Left lobe of liver (tissue), 2 donors: Measurements from ENCODE around the gene PCDHB8. TPM values are rescaled to one million over a fixed set of nuclear protein-coding genes. Genes with fewer than 3 reads are reported as not detected.
"Not testable (repeated sequence)": the region's sequence is repeated elsewhere in the genome, so short reads cannot be mapped to it uniquely, and the experiment has no call there.

Experiments
- ATAC-seq: fragments of 200-7000 bp; cut with Tn5 transposase; one replicate; pipeline ENCODE4 v1.9.1; 2020; ENCODE audit warnings: mild to moderate bottlenecking, moderate library complexity
- DNase-seq: peaks from one replicate; pipeline ENCODE4 v3.0.0-alpha.2; 2020; ENCODE audit warnings: low spot score
- total RNA-seq: library from RNA; stranded (reverse); gene quantifications from one replicate; pipeline ENCODE4 v1.2.1, GENCODE V29; 2021
- donor health status: DM: no; HTN: no; CAD: no; lungs with moderate emphysema.
- donor health status: DM: no; HTN: yes; CAD: no.

The PCDHB8 gene
- total RNA-seq, 1 donor from 2014 or later, result not detected

DNA sequence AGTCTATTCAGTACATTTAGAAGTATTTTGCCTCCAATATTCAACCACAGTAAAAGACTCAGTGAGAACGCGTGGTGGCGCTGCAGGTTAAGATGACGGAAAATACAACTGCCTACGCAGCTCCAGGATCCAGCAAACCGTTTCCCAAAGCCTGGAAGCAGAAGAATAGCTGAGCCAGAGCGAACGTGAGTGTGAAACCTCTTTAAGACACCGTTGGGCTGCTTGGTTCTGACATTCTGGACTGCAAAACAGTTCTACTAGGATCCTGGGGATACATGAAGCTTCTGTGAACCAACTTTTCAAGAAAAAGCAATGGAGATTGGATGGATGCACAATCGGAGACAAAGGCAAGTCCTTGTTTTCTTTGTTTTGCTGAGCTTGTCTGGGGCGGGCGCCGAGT is 4.7 kb downstream of the PCDHB8 start, which contains the start of gene PCDHB16:
TSS of gene PCDHB16 (plus strand) at position 140 of the 400 bp plus-strand sequence. CDS start at position 313, 173 bp downstream.
- no peak for ATAC-seq
- DNase-seq, result no peak

DNA sequence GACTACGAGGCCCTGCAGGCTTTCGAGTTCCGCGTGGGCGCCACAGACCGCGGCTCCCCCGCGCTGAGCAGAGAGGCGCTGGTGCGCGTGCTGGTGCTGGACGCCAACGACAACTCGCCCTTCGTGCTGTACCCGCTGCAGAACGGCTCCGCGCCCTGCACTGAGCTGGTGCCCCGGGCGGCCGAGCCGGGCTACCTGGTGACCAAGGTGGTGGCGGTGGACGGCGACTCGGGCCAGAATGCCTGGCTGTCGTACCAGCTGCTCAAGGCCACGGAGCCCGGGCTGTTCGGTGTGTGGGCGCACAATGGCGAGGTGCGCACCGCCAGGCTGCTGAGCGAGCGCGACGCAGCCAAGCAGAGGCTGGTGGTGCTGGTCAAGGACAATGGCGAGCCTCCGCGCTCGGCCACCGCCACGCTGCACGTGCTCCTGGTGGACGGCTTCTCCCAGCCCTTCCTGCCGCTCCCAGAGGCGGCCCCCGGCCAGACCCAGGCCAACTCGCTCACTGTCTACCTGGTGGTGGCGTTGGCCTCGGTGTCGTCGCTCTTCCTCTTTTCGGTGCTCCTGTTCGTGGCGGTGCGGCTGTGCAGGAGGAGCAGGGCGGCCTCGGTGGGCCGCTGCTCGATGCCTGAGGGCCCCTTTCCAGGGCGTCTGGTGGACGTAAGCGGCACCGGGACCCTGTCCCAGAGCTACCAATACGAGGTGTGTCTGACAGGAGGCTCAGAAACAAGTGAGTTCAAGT is 6.7 kb downstream of the PCDHB8 start:
- DNase-seq, ATAC-seq: not testable (repeated sequence)

DNA sequence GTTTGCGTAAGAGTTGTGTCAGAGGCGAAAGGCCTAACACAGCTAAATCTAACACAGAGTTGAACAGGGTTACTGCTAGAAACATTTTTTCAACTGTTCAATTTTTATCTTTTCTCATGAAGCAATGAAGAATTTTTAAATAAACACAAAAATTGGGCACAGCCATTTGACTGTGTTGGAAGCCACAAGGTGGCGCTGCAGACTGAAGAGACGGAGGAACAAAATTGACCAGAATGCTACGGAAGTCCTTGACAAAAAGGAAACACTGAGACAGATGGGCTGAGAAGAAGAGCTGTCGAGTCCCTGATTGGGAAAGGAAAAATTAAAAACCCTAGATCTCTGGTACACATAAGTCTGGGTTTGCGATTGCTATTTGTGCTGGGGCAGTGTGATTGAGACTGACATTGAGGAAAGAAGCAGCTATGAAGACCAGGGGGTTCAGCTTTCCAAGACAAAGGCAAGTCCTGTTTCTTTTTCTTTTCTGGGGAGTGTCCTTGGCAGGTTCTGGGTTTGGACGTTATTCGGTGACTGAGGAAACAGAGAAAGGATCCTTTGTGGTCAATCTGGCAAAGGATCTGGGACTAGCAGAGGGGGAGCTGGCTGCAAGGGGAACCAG is 9.4 kb downstream of the PCDHB8 start, which contains the start of gene PCDHB9:
TSS of gene PCDHB9 (plus strand) at position 265 of the 616 bp plus-strand sequence. CDS start at position 423, 158 bp downstream.
- DNase-seq (no peak), ATAC-seq (no peak)

DNA sequence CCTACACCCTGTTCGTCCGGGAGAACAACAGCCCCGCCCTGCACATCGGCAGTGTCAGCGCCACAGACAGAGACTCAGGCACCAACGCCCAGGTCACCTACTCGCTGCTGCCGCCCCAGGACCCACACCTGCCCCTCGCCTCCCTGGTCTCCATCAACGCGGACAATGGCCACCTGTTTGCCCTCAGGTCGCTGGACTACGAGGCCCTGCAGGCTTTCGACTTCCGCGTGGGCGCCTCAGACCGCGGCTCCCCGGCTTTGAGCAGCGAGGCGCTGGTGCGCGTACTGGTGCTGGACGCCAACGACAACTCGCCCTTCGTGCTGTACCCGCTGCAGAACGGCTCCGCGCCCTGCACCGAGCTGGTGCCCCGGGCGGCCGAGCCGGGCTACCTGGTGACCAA is 11.1 kb downstream of the PCDHB8 start:
- not testable (repeated sequence) for DNase-seq, ATAC-seq

DNA sequence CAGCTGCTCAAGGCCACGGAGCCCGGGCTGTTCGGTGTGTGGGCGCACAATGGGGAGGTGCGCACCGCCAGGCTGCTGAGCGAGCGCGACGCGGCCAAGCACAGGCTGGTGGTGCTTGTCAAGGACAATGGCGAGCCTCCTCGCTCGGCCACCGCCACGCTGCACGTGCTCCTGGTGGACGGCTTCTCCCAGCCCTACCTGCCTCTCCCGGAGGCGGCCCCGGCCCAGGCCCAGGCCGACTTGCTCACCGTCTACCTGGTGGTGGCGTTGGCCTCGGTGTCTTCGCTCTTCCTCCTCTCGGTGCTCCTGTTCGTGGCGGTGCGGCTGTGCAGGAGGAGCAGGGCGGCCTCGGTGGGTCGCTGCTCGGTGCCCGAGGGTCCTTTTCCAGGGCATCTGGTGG is 11.5 kb downstream of the PCDHB8 start:
- not testable (repeated sequence) for ATAC-seq

DNA sequence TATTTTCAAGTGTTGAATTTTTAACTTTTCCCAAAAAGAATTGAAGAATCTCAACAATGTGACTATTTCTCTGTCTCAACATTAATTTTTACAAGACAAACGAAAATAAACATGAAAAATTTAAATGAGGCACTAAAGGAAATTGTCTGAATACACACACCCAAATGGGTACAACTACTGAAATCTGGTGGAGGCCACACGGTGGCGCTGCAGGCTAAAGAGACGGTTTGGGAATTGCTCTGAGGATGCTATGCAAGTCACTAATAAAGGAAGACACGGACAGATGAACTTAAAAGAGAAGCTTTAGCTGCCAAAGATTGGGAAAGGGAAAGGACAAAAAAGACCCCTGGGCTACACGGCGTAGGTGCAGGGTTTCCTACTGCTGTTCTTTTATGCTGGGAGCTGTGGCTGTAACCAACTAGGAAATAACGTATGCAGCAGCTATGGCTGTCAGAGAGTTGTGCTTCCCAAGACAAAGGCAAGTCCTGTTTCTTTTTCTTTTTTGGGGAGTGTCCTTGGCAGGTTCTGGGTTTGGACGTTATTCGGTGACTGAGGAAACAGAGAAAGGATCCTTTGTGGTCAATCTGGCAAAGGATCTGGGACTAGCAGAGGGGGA is 14.6 kb downstream of the PCDHB8 start, which contains the start of gene PCDHB10:
TSS of gene PCDHB10 (plus strand) at position 244 of the 616 bp plus-strand sequence. CDS start at position 444, 200 bp downstream.
- DNase-seq (no peak), ATAC-seq (no peak)

More for the DNA sequence above, 11.5 kb downstream of the PCDHB8 start:
- DNase-seq, result not testable (repeated sequence)

DNA sequence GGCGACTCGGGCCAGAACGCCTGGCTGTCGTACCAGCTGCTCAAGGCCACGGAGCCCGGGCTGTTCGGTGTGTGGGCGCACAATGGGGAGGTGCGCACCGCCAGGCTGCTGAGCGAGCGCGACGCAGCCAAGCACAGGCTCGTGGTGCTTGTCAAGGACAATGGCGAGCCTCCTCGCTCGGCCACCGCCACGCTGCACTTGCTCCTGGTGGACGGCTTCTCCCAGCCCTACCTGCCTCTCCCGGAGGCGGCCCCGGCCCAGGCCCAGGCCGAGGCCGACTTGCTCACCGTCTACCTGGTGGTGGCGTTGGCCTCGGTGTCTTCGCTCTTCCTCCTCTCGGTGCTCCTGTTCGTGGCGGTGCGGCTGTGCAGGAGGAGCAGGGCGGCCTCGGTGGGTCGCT is 16.7 kb downstream of the PCDHB8 start:
- ATAC-seq, DNase-seq: not testable (repeated sequence)

DNA sequence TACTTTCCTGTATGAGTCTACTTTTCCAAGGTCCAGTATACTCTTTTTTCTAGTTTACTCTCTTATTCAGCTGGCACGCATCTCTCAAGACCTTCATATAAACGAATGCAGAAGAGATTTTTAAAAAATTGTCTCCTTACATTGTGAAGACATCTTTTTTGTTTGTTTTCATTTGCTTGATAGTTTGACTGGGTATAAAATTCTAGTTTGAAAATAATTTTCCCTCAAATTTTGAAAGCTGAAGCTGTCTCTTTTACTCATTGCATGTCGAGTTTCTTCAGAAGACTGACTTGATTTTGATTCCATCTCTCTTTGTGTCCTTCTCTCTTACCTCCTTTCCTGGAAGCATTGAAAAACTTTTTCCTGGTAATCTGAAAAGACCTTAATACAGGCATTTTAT is 18.8 kb downstream of the PCDHB8 start:
- no peak for ATAC-seq
- DNase-seq, result no peak

DNA sequence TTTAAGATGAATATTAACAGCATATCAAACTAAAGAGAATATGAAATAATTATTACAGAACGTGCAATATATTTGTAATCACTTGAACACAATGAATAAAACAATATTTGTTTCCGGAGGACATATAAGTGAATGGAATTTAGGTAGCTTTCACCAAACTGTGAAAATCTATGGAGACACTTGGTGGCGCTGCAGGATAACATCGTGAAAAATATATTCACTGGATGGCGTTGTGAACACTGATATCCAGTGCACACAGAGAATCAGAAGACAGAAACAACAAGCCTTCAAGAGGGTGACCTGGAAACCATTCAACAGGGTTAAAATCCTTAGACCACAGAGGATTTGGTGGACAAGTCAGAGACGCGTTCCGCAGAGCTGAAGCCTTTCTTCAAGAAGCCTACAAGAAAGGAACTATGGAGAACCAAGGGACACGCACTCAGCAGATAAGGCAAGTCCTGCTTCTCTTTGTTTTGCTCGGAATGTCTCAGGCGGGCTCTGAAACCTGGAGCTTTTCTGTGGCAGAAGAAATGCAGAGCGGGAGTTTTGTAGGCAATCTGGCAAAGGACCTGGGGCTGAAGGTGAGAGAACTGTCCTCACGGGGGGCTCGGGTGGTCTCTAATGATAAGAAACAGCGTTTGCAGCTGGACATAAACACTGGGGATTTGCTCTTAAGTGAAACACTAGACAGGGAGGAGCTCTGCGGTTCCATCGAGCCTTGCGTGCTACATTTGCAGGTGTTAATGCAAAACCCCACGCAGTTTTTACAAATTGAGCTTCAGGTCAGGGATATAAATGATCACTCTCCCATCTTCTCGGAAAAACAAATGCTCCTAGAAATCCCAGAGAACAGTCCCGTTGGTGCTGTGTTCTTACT is 22.0 kb downstream of the PCDHB8 start, which contains the start of gene PCDHB11:
TSS of gene PCDHB11 (plus strand) at position 269 of the 877 bp plus-strand sequence. CDS start at position 417, 148 bp downstream.
- ATAC-seq (no peak), DNase-seq (no peak)

DNA sequence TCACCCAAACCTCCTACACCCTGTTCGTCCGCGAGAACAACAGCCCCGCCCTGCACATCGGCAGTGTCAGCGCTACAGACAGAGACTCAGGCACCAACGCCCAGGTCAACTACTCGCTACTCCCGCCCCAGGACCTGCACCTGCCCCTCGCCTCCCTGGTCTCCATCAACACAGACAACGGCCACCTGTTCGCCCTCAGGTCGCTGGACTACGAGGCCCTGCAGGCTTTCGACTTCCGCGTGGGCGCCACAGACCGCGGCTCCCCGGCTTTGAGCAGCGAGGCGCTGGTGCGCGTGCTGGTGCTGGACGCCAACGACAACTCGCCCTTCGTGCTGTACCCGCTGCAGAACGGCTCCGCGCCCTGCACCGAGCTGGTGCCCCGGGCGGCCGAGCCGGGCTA is 23.5 kb downstream of the PCDHB8 start:
- not testable (repeated sequence) for DNase-seq

DNA sequence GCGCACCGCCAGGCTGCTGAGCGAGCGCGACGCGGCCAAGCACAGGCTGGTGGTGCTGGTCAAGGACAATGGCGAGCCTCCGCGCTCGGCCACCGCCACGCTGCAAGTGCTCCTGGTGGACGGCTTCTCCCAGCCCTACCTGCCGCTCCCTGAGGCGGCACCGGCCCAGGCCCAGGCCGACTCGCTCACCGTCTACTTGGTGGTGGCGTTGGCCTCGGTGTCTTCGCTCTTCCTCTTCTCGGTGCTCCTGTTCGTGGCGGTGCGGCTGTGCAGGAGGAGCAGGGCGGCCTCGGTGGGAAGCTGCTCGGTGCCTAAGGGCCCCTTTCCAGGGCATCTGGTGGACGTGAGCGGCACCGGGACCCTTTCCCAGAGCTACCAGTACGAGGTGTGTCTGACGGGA is 24.1 kb downstream of the PCDHB8 start:
- DNase-seq, result not testable (repeated sequence)

More for the DNA sequence above, 23.5 kb downstream of the PCDHB8 start:
- ATAC-seq, result not testable (repeated sequence)

DNA sequence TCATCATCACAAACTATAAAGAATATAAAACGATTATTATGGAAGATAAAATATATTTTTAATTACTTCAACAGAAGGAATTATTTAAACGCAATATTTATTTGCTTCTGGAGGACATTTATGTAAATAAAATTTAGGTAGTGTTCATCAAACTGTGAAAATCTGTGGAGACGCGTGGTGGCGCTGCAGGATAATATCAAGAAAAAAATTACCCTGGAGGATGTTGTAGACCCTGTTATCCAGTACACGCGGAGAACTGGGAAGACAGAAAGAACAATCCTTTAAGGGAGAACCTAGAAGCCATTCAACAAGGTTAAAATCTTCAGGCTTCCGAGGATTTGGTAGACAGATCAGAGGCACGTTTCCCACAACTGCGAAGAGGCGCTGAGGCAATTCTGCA is 30.9 kb downstream of the PCDHB8 start, which contains the start of gene PCDHB12:
TSS of gene PCDHB12 (plus strand) at position 242 of the 400 bp plus-strand sequence. CDS start 189 bp downstream, outside the sequence.
- DNase-seq (no peak), ATAC-seq (no peak)

More for the DNA sequence above, 24.1 kb downstream of the PCDHB8 start:
- not testable (repeated sequence) for ATAC-seq

DNA sequence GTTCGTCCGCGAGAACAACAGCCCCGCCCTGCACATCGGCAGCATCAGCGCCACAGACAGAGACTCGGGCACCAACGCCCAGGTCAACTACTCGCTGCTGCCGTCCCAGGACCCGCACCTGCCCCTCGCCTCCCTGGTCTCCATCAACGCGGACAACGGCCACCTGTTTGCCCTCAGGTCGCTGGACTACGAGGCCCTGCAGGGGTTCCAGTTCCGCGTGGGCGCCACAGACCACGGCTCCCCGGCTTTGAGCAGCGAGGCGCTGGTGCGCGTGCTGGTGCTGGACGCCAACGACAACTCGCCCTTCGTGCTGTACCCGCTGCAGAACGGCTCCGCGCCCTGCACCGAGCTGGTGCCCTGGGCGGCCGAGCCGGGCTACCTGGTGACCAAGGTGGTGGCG is 32.7 kb downstream of the PCDHB8 start:
- not testable (repeated sequence) for DNase-seq

DNA sequence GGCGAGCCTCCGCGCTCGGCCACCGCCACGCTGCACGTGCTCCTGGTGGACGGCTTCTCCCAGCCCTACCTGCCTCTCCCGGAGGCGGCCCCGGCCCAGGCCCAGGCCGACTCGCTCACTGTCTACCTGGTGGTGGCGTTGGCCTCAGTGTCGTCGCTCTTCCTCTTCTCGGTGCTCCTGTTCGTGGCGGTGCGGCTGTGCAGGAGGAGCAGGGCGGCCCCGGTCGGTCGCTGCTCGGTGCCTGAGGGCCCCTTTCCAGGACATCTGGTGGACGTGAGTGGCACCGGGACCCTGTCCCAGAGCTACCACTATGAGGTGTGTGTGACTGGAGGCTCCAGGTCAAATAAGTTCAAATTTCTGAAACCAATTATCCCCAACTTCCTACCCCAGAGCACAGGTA is 33.3 kb downstream of the PCDHB8 start:
- ATAC-seq, DNase-seq: not testable (repeated sequence)

More for the DNA sequence above, 32.7 kb downstream of the PCDHB8 start:
- not testable (repeated sequence) for ATAC-seq

DNA sequence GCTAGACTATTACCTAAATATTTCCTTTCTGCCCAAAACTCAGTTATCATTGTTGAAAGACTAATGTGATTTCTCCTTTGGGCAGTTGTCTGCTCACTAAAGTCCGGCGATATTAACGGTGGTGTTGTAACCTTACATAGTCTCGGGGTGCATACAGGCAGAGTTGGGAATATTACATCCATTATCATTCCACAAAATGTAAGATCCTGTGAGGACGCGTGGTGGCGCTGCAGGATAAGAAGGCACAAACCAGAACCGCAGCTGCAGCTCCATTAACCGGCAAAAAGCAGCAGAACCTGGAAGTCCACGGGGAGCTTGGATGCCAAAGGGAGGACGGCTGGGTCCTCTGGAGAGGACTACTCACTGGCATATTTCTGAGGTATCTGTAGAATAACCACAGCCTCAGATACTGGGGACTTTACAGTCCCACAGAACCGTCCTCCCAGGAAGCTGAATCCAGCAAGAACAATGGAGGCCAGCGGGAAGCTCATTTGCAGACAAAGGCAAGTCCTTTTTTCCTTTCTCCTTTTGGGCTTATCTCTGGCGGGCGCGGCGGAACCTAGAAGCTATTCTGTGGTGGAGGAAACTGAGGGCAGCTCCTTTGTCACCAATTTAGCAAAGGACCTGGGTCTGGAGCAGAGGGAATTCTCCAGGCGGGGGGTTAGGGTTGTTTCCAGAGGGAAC is 36.2 kb downstream of the PCDHB8 start, which contains the start of gene PCDHB13:
TSS of gene PCDHB13 (plus strand) at position 264 of the 684 bp plus-strand sequence. CDS start at position 469, 205 bp downstream.
- ATAC-seq, result peak; percentile 70
- not testable (repeated sequence) for DNase-seq

DNA sequence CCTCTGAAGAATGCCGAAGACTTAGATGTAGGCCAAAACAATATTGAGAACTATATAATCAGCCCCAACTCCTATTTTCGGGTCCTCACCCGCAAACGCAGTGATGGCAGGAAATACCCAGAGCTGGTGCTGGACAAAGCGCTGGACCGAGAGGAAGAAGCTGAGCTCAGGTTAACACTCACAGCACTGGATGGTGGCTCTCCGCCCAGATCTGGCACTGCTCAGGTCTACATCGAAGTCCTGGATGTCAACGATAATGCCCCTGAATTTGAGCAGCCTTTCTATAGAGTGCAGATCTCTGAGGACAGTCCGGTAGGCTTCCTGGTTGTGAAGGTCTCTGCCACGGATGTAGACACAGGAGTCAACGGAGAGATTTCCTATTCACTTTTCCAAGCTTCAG is 37.0 kb downstream of the PCDHB8 start:
- not testable (repeated sequence) for ATAC-seq

DNA sequence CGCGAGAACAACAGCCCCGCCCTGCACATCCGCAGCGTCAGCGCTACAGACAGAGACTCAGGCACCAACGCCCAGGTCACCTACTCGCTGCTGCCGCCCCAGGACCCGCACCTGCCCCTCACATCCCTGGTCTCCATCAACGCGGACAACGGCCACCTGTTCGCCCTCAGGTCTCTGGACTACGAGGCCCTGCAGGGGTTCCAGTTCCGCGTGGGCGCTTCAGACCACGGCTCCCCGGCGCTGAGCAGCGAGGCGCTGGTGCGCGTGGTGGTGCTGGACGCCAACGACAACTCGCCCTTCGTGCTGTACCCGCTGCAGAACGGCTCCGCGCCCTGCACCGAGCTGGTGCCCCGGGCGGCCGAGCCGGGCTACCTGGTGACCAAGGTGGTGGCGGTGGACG is 37.9 kb downstream of the PCDHB8 start:
- DNase-seq, ATAC-seq: not testable (repeated sequence)

More for the DNA sequence above, 37.0 kb downstream of the PCDHB8 start:
- not testable (repeated sequence) for DNase-seq

DNA sequence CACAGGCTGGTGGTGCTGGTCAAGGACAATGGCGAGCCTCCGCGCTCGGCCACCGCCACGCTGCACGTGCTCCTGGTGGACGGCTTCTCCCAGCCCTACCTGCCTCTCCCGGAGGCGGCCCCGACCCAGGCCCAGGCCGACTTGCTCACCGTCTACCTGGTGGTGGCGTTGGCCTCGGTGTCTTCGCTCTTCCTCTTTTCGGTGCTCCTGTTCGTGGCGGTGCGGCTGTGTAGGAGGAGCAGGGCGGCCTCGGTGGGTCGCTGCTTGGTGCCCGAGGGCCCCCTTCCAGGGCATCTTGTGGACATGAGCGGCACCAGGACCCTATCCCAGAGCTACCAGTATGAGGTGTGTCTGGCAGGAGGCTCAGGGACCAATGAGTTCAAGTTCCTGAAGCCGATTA is 38.4 kb downstream of the PCDHB8 start:
- not testable (repeated sequence) for ATAC-seq, DNase-seq
